ENCODE measurements around the gene ADAM12.
"Not testable (repeated sequence)": the region's sequence is repeated elsewhere in the genome, so short reads cannot be mapped to it uniquely, and the experiment has no call there.

Gene ADAM12

GRCh38 chr10:126263006-126263676, 125.1 kb downstream of the ADAM12 start:
- DNase-seq (ENCODE audit: low spot score) = no peak

- DNase-seq (ENCODE audit: low spot score) = no peak
These were observed 125.9 kb downstream of the ADAM12 start for GRCh38 chr10:126262233-126262838.

GRCh38 chr10:126259760-126260479, 128.4 kb downstream of the ADAM12 start:
- DNase-seq (ENCODE audit: low spot score) = no peak

GRCh38 chr10:126256864-126257263, 131.4 kb downstream of the ADAM12 start:
- DNase-seq (ENCODE audit: low spot score) = no peak

- no peak for DNase-seq (ENCODE audit: low spot score)
These were observed 133.0 kb downstream of the ADAM12 start for GRCh38 chr10:126255313-126255712.

GRCh38 chr10:126253611-126253998, 134.7 kb downstream of the ADAM12 start:
- no peak for DNase-seq (ENCODE audit: low spot score)

GRCh38 chr10:126252884-126253610, 135.2 kb downstream of the ADAM12 start:
- DNase-seq (ENCODE audit: low spot score) = no peak

GRCh38 chr10:126251778-126252407, 136.4 kb downstream of the ADAM12 start:
- DNase-seq (ENCODE audit: low spot score) = no peak

GRCh38 chr10:126250527-126251310, 137.6 kb downstream of the ADAM12 start:
- no peak for DNase-seq (ENCODE audit: low spot score)

- no peak for DNase-seq (ENCODE audit: low spot score)
These were observed 138.2 kb downstream of the ADAM12 start for GRCh38 chr10:126250045-126250444.

- no peak for DNase-seq (ENCODE audit: low spot score)
These were observed 140.8 kb downstream of the ADAM12 start for GRCh38 chr10:126247446-126247975.

GRCh38 chr10:126246396-126246795, 141.9 kb downstream of the ADAM12 start:
- not testable (repeated sequence) for DNase-seq (ENCODE audit: low spot score)

GRCh38 chr10:126245501-126245900, 142.8 kb downstream of the ADAM12 start:
- DNase-seq (ENCODE audit: low spot score) = no peak

- DNase-seq (ENCODE audit: low spot score) = no peak
These were observed 144.3 kb downstream of the ADAM12 start for GRCh38 chr10:126243971-126244370.

GRCh38 chr10:126243306-126243705, 145.0 kb downstream of the ADAM12 start:
- DNase-seq (ENCODE audit: low spot score) = no peak

- no peak for DNase-seq (ENCODE audit: low spot score)
These were observed 145.6 kb downstream of the ADAM12 start for GRCh38 chr10:126242397-126243260.

GRCh38 chr10:126240483-126240882, 147.8 kb downstream of the ADAM12 start:
- DNase-seq (ENCODE audit: low spot score) = no peak

GRCh38 chr10:126239844-126240243, 148.4 kb downstream of the ADAM12 start:
- DNase-seq (ENCODE audit: low spot score) = no peak

- no peak for DNase-seq (ENCODE audit: low spot score)
These were observed 152.1 kb downstream of the ADAM12 start for GRCh38 chr10:126235979-126236851.
